SK-N-SH (cell line): ENCODE results near the gene KCNJ5.

Experiments used
- CTCF ChIP-seq: fragments of 200-600 bp; sonication (generic); IDR thresholded peaks from 2 replicates; pipeline ENCODE4 v1.6.1; 2017; ENCODE audit warnings: antibody characterized with exemption, mild to moderate bottlenecking, moderate library complexity
- FOXJ3 ChIP-seq: sonication (generic); formaldehyde crosslinking; IDR thresholded peaks from 2 replicates; pipeline ENCODE4 v1.5.1; 2020; ENCODE audit warnings: mild to moderate bottlenecking, missing genetic modification reagents
- REST ChIP-seq: IDR thresholded peaks from 2 replicates; pipeline ENCODE4 v1.6.1; 2012; ENCODE audit warnings: mild to moderate bottlenecking, low read depth, low read length, moderate library complexity
- SMC3 ChIP-seq: IDR thresholded peaks from 2 replicates; pipeline ENCODE4 v1.6.1; 2012; ENCODE audit warnings: low read depth, low read length, improper control_type of control experiment
- TEAD4 ChIP-seq: IDR thresholded peaks from 2 replicates; pipeline ENCODE4 v1.4.0; 2012; ENCODE audit warnings: mild to moderate bottlenecking, borderline replicate concordance; ENCODE audit not compliant: insufficient read depth
- ZBTB33 ChIP-seq: IDR thresholded peaks from 2 replicates; pipeline ENCODE4 v1.4.0; 2012; ENCODE audit warnings: low read depth, borderline replicate concordance

- TF ChIP-seq TEAD4 (no peak), FOXJ3 (CRISPR knock-in tag) (no peak), CTCF (no peak), REST (no peak), SMC3 (no peak), ZBTB33 (no peak)
Measured at GRCh38 chr11:128926437-128927107, 35.4 kb downstream of the KCNJ5 start.
